ENCODE results near the gene RABL6. TPM values are rescaled to one million over a fixed set of nuclear protein-coding genes. Genes with fewer than 3 reads are reported as not detected.
"Not testable (repeated sequence)": the region's sequence is repeated elsewhere in the genome, so short reads cannot be mapped to it uniquely, and the experiment has no call there.

RABL6 gene
- polyA plus RNA-seq, 2 donors: 46.5 to 61.7 TPM

DNA sequence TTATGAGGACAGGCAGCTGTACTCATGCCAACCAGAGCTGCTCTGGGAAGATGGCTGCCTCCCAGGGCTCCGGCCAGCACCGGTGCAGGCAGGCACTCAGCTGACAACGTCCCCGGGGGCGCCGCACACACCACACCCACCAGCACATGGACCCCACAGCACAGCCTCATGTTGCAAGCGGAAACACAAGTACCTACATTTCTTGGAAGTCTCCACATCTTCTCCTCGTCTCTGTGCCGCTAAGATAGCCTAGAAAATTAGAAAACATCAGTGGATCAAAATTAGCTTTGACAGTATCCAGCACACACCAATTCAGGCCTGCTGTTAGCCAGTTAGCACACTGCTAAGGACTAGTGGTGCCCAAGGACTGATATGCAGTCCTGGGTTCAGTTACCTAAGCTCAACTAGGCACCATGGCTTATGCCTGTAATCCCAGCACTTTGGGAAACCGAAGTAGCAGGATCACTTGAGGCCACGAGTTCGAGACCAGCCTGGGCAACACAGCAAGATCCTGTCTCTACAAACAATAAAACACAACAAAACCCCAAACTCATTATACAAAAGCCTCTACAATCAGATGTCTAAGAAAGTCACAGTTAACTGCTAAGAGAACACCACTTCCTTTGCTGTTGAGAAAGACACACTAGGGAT, 56.0 kb downstream of the RABL6 start:
- Histone ChIP-seq H3K4me1 (ENCODE audit: control insufficient read depth in 2 of 2, insufficient read depth in 2 of 2, low read length in 1 of 2) (peaks cover under 1 to 18% of the 10 kb centered on the region in 2 donors), H3K27me3 (ENCODE audit: control insufficient read depth in 1 of 2, insufficient read depth in 2 of 2, low read length in 2 of 2) (no peaks in the 10 kb centered on the region), H3K4me3 (ENCODE audit: low read depth in 1 of 2, low read length in 2 of 2) (no peak overlapping the region), H3K36me3 (ENCODE audit: control insufficient read depth in 2 of 2, insufficient read depth in 2 of 2, low read length in 1 of 2) (peaks cover 16 to 33% of the 10 kb centered on the region in 2 donors), H3K27ac (ENCODE audit: low read depth in 2 of 2, low read length in 1 of 2) (no peak overlapping the region), H3K9me3 (ENCODE audit: control insufficient read depth in 2 of 2, insufficient read depth in 1 of 2, low read depth in 1 of 2, low read length in 1 of 2) (no peaks in the 10 kb centered on the region)
- WGBS, 2 donors: 88 to 90% methylated on average over 12 of the region's 12 CpGs

- peak overlapping the region; percentile 68 to 92 for H3K27ac ChIP-seq (ENCODE audit: low read depth in 2 of 2, low read length in 1 of 2)
- no peaks in the 10 kb centered on the region for H3K9me3 ChIP-seq (ENCODE audit: control insufficient read depth in 2 of 2, insufficient read depth in 1 of 2, low read depth in 1 of 2, low read length in 1 of 2)
- peaks cover 0 to 8% of the 10 kb centered on the region in 2 donors for H3K4me1 ChIP-seq (ENCODE audit: control insufficient read depth in 2 of 2, insufficient read depth in 2 of 2, low read length in 1 of 2)
- H3K27me3 ChIP-seq (ENCODE audit: control insufficient read depth in 1 of 2, insufficient read depth in 2 of 2, low read length in 2 of 2): no peaks in the 10 kb centered on the region
- H3K36me3 ChIP-seq (ENCODE audit: control insufficient read depth in 2 of 2, insufficient read depth in 2 of 2, low read length in 1 of 2): peaks cover 16 to 33% of the 10 kb centered on the region in 2 donors
- 47 to 61% methylated on average over 11 of the region's 11 CpGs for WGBS, 2 donors
- peak overlapping the region; percentile 74 to 98 for H3K4me3 ChIP-seq (ENCODE audit: low read depth in 1 of 2, low read length in 2 of 2)
Observed at GRCh38 chr9:136865041-136865767, 57.5 kb downstream of the RABL6 start.

- Histone ChIP-seq H3K4me1 (ENCODE audit: control insufficient read depth in 2 of 2, insufficient read depth in 2 of 2, low read length in 1 of 2) (peaks cover 0 to 8% of the 10 kb centered on the region in 2 donors), H3K27me3 (ENCODE audit: control insufficient read depth in 1 of 2, insufficient read depth in 2 of 2, low read length in 2 of 2) (no peaks in the 10 kb centered on the region), H3K36me3 (ENCODE audit: control insufficient read depth in 2 of 2, insufficient read depth in 2 of 2, low read length in 1 of 2) (peaks cover 16 to 30% of the 10 kb centered on the region in 2 donors), H3K9me3 (ENCODE audit: control insufficient read depth in 2 of 2, insufficient read depth in 1 of 2, low read depth in 1 of 2, low read length in 1 of 2) (no peaks in the 10 kb centered on the region), H3K27ac (ENCODE audit: low read depth in 2 of 2, low read length in 1 of 2) (peak overlapping the region; percentile 68 to 92), H3K4me3 (ENCODE audit: low read depth in 1 of 2, low read length in 2 of 2) (peak overlapping the region; percentile 74 to 98)
- 2% methylated on average over 14 to 20 of the region's 20 CpGs for WGBS, 2 donors
Observed at GRCh38 chr9:136865768-136866103, 58.0 kb downstream of the RABL6 start.

DNA sequence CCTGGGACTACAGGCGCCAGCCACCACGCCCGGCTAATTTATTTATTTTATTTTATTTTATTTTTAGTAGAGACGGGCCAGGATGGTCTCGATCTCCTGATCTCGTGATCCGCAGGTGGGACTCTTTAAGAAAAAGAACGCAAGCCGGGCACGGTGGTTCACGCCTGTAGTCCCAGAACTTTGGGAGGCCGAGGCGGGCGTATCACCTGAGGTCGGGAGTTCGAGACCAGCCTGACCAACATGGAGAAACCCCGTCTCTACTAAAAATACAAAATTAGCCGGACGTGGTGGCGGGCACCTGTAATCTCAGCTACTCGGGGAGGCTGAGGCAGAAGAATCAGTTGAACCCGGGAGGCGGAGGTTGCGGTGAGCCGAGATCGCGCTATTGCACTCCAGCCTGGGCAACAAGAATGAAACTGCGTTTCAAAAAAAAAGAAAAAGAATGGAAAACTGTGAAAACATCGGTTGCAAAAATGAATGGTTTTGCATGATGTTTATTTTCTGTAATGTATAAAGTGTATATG, 59.2 kb downstream of the RABL6 start:
- 80 to 81% methylated on average over 29 of the region's 29 CpGs for WGBS, 2 donors
- H3K27ac ChIP-seq (ENCODE audit: low read depth in 2 of 2, low read length in 1 of 2): not testable (repeated sequence)

GRCh38 chr9:136867480-136867879, 59.7 kb downstream of the RABL6 start:
- Histone ChIP-seq H3K4me1 (ENCODE audit: control insufficient read depth in 2 of 2, insufficient read depth in 2 of 2, low read length in 1 of 2) (peaks cover 0 to 8% of the 10 kb centered on the region in 2 donors), H3K4me3 (ENCODE audit: low read depth in 1 of 2, low read length in 2 of 2) (no peak overlapping the region), H3K27ac (ENCODE audit: low read depth in 2 of 2, low read length in 1 of 2) (no peak overlapping the region), H3K27me3 (ENCODE audit: control insufficient read depth in 1 of 2, insufficient read depth in 2 of 2, low read length in 2 of 2) (no peaks in the 10 kb centered on the region), H3K36me3 (ENCODE audit: control insufficient read depth in 2 of 2, insufficient read depth in 2 of 2, low read length in 1 of 2) (peaks cover 6 to 14% of the 10 kb centered on the region in 2 donors), H3K9me3 (ENCODE audit: control insufficient read depth in 2 of 2, insufficient read depth in 1 of 2, low read depth in 1 of 2, low read length in 1 of 2) (no peaks in the 10 kb centered on the region)
- 98% methylated on average over 18 of the region's 18 CpGs for WGBS, 2 donors

More for the DNA sequence above, 59.2 kb downstream of the RABL6 start:
- peak overlapping the region; percentile 74 to 98 for H3K4me3 ChIP-seq (ENCODE audit: low read depth in 1 of 2, low read length in 2 of 2)
- peaks cover 9 to 19% of the 10 kb centered on the region in 2 donors for H3K36me3 ChIP-seq (ENCODE audit: control insufficient read depth in 2 of 2, insufficient read depth in 2 of 2, low read length in 1 of 2)
- not testable (repeated sequence) for H3K27me3 ChIP-seq (ENCODE audit: control insufficient read depth in 1 of 2, insufficient read depth in 2 of 2, low read length in 2 of 2); H3K9me3 ChIP-seq (ENCODE audit: control insufficient read depth in 2 of 2, insufficient read depth in 1 of 2, low read depth in 1 of 2, low read length in 1 of 2); H3K4me1 ChIP-seq (ENCODE audit: control insufficient read depth in 2 of 2, insufficient read depth in 2 of 2, low read length in 1 of 2)

- Histone ChIP-seq H3K27ac (ENCODE audit: low read depth in 2 of 2, low read length in 1 of 2) (no peak overlapping the region), H3K9me3 (ENCODE audit: control insufficient read depth in 2 of 2, insufficient read depth in 1 of 2, low read depth in 1 of 2, low read length in 1 of 2) (no peaks in the 10 kb centered on the region), H3K4me1 (ENCODE audit: control insufficient read depth in 2 of 2, insufficient read depth in 2 of 2, low read length in 1 of 2) (peaks cover 0 to 8% of the 10 kb centered on the region in 2 donors), H3K36me3 (ENCODE audit: control insufficient read depth in 2 of 2, insufficient read depth in 2 of 2, low read length in 1 of 2) (peaks cover 2 to 9% of the 10 kb centered on the region in 2 donors), H3K27me3 (ENCODE audit: control insufficient read depth in 1 of 2, insufficient read depth in 2 of 2, low read length in 2 of 2) (no peaks in the 10 kb centered on the region), H3K4me3 (ENCODE audit: low read depth in 1 of 2, low read length in 2 of 2) (no peak overlapping the region)
- WGBS, 2 donors: 98% methylated on average over 18 of the region's 18 CpGs
Observed at GRCh38 chr9:136867917-136868316, 60.2 kb downstream of the RABL6 start.

- H3K36me3 ChIP-seq (ENCODE audit: control insufficient read depth in 2 of 2, insufficient read depth in 2 of 2, low read length in 1 of 2): peaks cover 0 to 2% of the 10 kb centered on the region in 2 donors
- no peaks in the 10 kb centered on the region for H3K9me3 ChIP-seq (ENCODE audit: control insufficient read depth in 2 of 2, insufficient read depth in 1 of 2, low read depth in 1 of 2, low read length in 1 of 2)
- WGBS, 2 donors: 93 to 96% methylated on average over 11 of the region's 11 CpGs
- H3K4me3 ChIP-seq (ENCODE audit: low read depth in 1 of 2, low read length in 2 of 2): no peak overlapping the region
- H3K27ac ChIP-seq (ENCODE audit: low read depth in 2 of 2, low read length in 1 of 2): no peak overlapping the region
- no peaks in the 10 kb centered on the region for H3K27me3 ChIP-seq (ENCODE audit: control insufficient read depth in 1 of 2, insufficient read depth in 2 of 2, low read length in 2 of 2)
- H3K4me1 ChIP-seq (ENCODE audit: control insufficient read depth in 2 of 2, insufficient read depth in 2 of 2, low read length in 1 of 2): peaks cover 0 to 8% of the 10 kb centered on the region in 2 donors
Observed at GRCh38 chr9:136868644-136869043, 60.9 kb downstream of the RABL6 start.

GRCh38 chr9:136869611-136870010, 61.9 kb downstream of the RABL6 start:
- H3K4me1 ChIP-seq (ENCODE audit: control insufficient read depth in 2 of 2, insufficient read depth in 2 of 2, low read length in 1 of 2); H3K36me3 ChIP-seq (ENCODE audit: control insufficient read depth in 2 of 2, insufficient read depth in 2 of 2, low read length in 1 of 2); H3K27ac ChIP-seq (ENCODE audit: low read depth in 2 of 2, low read length in 1 of 2); H3K27me3 ChIP-seq (ENCODE audit: control insufficient read depth in 1 of 2, insufficient read depth in 2 of 2, low read length in 2 of 2); H3K9me3 ChIP-seq (ENCODE audit: control insufficient read depth in 2 of 2, insufficient read depth in 1 of 2, low read depth in 1 of 2, low read length in 1 of 2); H3K4me3 ChIP-seq (ENCODE audit: low read depth in 1 of 2, low read length in 2 of 2): not testable (repeated sequence)
- 67 to 77% methylated on average over 2 of the region's 2 CpGs for WGBS, 2 donors

- Histone ChIP-seq H3K27me3 (ENCODE audit: control insufficient read depth in 1 of 2, insufficient read depth in 2 of 2, low read length in 2 of 2) (no peaks in the 10 kb centered on the region), H3K36me3 (ENCODE audit: control insufficient read depth in 2 of 2, insufficient read depth in 2 of 2, low read length in 1 of 2) (no peaks in the 10 kb centered on the region), H3K4me1 (ENCODE audit: control insufficient read depth in 2 of 2, insufficient read depth in 2 of 2, low read length in 1 of 2) (no peaks in the 10 kb centered on the region), H3K27ac (ENCODE audit: low read depth in 2 of 2, low read length in 1 of 2) (no peak overlapping the region), H3K4me3 (ENCODE audit: low read depth in 1 of 2, low read length in 2 of 2) (no peak overlapping the region), H3K9me3 (ENCODE audit: control insufficient read depth in 2 of 2, insufficient read depth in 1 of 2, low read depth in 1 of 2, low read length in 1 of 2) (no peaks in the 10 kb centered on the region)
- 94 to 97% methylated on average over 6 of the region's 6 CpGs for WGBS, 2 donors
Observed at GRCh38 chr9:136875155-136875554, 67.4 kb downstream of the RABL6 start.

Data from esophagus (tissue), 2 donors.